Measurements from ENCODE around the gene ZPR1. TPM values are rescaled to one million over a fixed set of nuclear protein-coding genes. Genes with fewer than 3 reads are reported as not detected.
A peak's percentile ranks its signal among the peaks of the same experiment; 100 is the strongest.

Gene ZPR1
- total RNA-seq, 4 donors from 2014 or later: 13.1 to 20.9 (median 16.4) TPM

GRCh38 chr11:116790167-116791001 lies 2.6 kb upstream of the ZPR1 start:
- DNase-seq: no peak

GRCh38 chr11:116788975-116789374 lies 1.2 kb upstream of the ZPR1 start:
- TF ChIP-seq, protein P1, sequence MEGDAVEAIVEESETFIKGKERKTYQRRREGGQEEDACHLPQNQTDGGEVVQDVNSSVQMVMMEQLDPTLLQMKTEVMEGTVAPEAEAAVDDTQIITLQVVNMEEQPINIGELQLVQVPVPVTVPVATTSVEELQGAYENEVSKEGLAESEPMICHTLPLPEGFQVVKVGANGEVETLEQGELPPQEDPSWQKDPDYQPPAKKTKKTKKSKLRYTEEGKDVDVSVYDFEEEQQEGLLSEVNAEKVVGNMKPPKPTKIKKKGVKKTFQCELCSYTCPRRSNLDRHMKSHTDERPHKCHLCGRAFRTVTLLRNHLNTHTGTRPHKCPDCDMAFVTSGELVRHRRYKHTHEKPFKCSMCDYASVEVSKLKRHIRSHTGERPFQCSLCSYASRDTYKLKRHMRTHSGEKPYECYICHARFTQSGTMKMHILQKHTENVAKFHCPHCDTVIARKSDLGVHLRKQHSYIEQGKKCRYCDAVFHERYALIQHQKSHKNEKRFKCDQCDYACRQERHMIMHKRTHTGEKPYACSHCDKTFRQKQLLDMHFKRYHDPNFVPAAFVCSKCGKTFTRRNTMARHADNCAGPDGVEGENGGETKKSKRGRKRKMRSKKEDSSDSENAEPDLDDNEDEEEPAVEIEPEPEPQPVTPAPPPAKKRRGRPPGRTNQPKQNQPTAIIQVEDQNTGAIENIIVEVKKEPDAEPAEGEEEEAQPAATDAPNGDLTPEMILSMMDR (IDR thresholded peaks at IDR 0.05): no peak
- no peak for TF ChIP-seq EP300 (IDR thresholded peaks at IDR 0.05; ENCODE audit: low read depth)
- no peak for TF ChIP-seq POLR2AphosphoS5 (IDR thresholded peaks at IDR 0.05)
- TF ChIP-seq POLR2A (IDR thresholded peaks at IDR 0.05): no peak
- H3K4me3 ChIP-seq: no peak overlapping the region
- no peak for DNase-seq
- intact Hi-C loops (cut with DNase I; ENCODE audit: low total_unique reads) (no loop called here), in situ Hi-C loops (cut with MboI; ENCODE audit: low pct_ligation_motif_present in 1 of 4, low pct_unique_long_range_greater_than_20kb in 1 of 4, low sequenced_read_pairs in 3 of 4) (loop anchor here in 2 of 4 donors (25.0 kb wide), 1 partner anchor 323 kb away; no protein-coding TSS in a partner anchor)
- 85% methylated on average over 4 of the region's 4 CpGs; no CpG with 5 or more reads in 1 of the 2 donors for WGBS, 2 donors (ENCODE audit: low coverage in 1 of 2)
- H3K36me3 ChIP-seq: peaks cover 0 to 25% (median 8%) of the 10 kb centered on the region in 4 donors
- no peaks in the 10 kb centered on the region for H3K27me3 ChIP-seq
- H3K27ac ChIP-seq: no peak overlapping the region
- H3K4me1 ChIP-seq: peaks cover 6 to 27% (median 23%) of the 10 kb centered on the region in 4 donors
- H3K9me3 ChIP-seq: no peaks in the 10 kb centered on the region

More at GRCh38 chr11:116790167-116791001, 2.6 kb upstream of the ZPR1 start:
- peaks cover 0 to 10% (median 1%) of the 10 kb centered on the region in 4 donors for H3K36me3 ChIP-seq
- 94% methylated on average over 39 of the region's 53 CpGs; no CpG with 5 or more reads in 1 of the 2 donors for WGBS, 2 donors (ENCODE audit: low coverage in 1 of 2)
- H3K27ac ChIP-seq: no peak overlapping the region
- in situ Hi-C loops (cut with MboI; ENCODE audit: low pct_ligation_motif_present in 1 of 4, low pct_unique_long_range_greater_than_20kb in 1 of 4, low sequenced_read_pairs in 3 of 4) (loop anchor here (10.0 to 25.0 kb wide), 2 partner anchors 314 to 322 kb away; no protein-coding TSS in a partner anchor), intact Hi-C loops (cut with DNase I; ENCODE audit: low total_unique reads) (loop anchor here (5.0 kb wide), 1 partner anchor 42 kb away; no protein-coding TSS in a partner anchor)
- no peaks in the 10 kb centered on the region for H3K9me3 ChIP-seq
- peaks cover 6 to 27% (median 23%) of the 10 kb centered on the region in 4 donors for H3K4me1 ChIP-seq
- no peaks in the 10 kb centered on the region for H3K27me3 ChIP-seq
- no peak overlapping the region for H3K4me3 ChIP-seq
- TF ChIP-seq POLR2AphosphoS5 (IDR thresholded peaks at IDR 0.05): no peak
- TF ChIP-seq EP300 (IDR thresholded peaks at IDR 0.05; ENCODE audit: low read depth): no peak

- TF ChIP-seq, protein P1 (IDR thresholded peaks at IDR 0.05): no peak
- TF ChIP-seq POLR2AphosphoS5 (IDR thresholded peaks at IDR 0.05): no peak
- TF ChIP-seq POLR2A (IDR thresholded peaks at IDR 0.05): no peak
- no peak for TF ChIP-seq EP300 (IDR thresholded peaks at IDR 0.05; ENCODE audit: low read depth)
- peaks cover 6 to 27% (median 23%) of the 10 kb centered on the region in 4 donors for H3K4me1 ChIP-seq
- in situ Hi-C loops (cut with MboI; ENCODE audit: low pct_ligation_motif_present in 1 of 4, low pct_unique_long_range_greater_than_20kb in 1 of 4, low sequenced_read_pairs in 3 of 4) (loop anchor here in 2 of 4 donors (25.0 kb wide), 1 partner anchor 324 kb away; no protein-coding TSS in a partner anchor), intact Hi-C loops (cut with DNase I; ENCODE audit: low total_unique reads) (no loop called here)
- no peaks in the 10 kb centered on the region for H3K27me3 ChIP-seq
- no peaks in the 10 kb centered on the region for H3K9me3 ChIP-seq
- H3K4me3 ChIP-seq: peak overlapping the region; percentile 81 to 100 (median 92)
- WGBS, 2 donors (ENCODE audit: low coverage in 1 of 2): 20 to 56% methylated on average over 1 to 4 of the region's 4 CpGs
- peak overlapping the region; percentile 80 to 92 (median 91) for H3K27ac ChIP-seq
- DNase-seq: no peak
- H3K36me3 ChIP-seq: peaks cover 0 to 29% (median 11%) of the 10 kb centered on the region in 4 donors
Observed at GRCh38 chr11:116788534-116788933, 711 bp upstream of the ZPR1 start.

- WGBS, 2 donors (ENCODE audit: low coverage in 1 of 2): 1% methylated on average over 15 of the region's 15 CpGs; no CpG with 5 or more reads in 1 of the 2 donors
- no peak for DNase-seq
- peaks cover 6 to 27% (median 23%) of the 10 kb centered on the region in 4 donors for H3K4me1 ChIP-seq
- H3K36me3 ChIP-seq: peaks cover 0 to 40% (median 16%) of the 10 kb centered on the region in 4 donors
- peak overlapping the region; percentile 81 to 100 (median 92) for H3K4me3 ChIP-seq
- H3K27ac ChIP-seq: peak overlapping the region; percentile 80 to 92 (median 91)
- no peaks in the 10 kb centered on the region for H3K9me3 ChIP-seq
- H3K27me3 ChIP-seq: no peaks in the 10 kb centered on the region
- in situ Hi-C loops (cut with MboI; ENCODE audit: low pct_ligation_motif_present in 1 of 4, low pct_unique_long_range_greater_than_20kb in 1 of 4, low sequenced_read_pairs in 3 of 4): loop anchor here in 2 of 4 donors (25.0 kb wide), 1 partner anchor 325 kb away; no protein-coding TSS in a partner anchor
- TF ChIP-seq EP300 (IDR thresholded peaks at IDR 0.05; ENCODE audit: low read depth) (no peak), POLR2AphosphoS5 (IDR thresholded peaks at IDR 0.05) (no peak), POLR2A (IDR thresholded peaks at IDR 0.05) (no peak)
- TF ChIP-seq, protein P1 (IDR thresholded peaks at IDR 0.05): no peak
- intact Hi-C loops (cut with DNase I; ENCODE audit: low total_unique reads): no loop called here
Observed at GRCh38 chr11:116787436-116787785, 412 bp downstream of the ZPR1 start.

All from transverse colon (tissue), 4 donors.